Muscle of arm (tissue), 12 donors: ENCODE results near the gene RRAGB. TPM values are rescaled to one million over a fixed set of nuclear protein-coding genes. Genes with fewer than 3 reads are reported as not detected.
"Not testable (repeated sequence)": the region's sequence is repeated elsewhere in the genome, so short reads cannot be mapped to it uniquely, and the experiment has no call there.

Experiments
- DNase-seq: peaks from one replicate; pipeline ENCODE4 v3.0.0-alpha.2; 2013
- polyA plus RNA-seq, 12 donors: library from polyadenylated mRNA; unstranded; fragments of 120-200 nt; gene quantifications; one replicate each; pipeline ENCODE4 v1.2.1, GENCODE V29; 2013; ENCODE audit not compliant: insufficient read length in 12 of 12

Gene RRAGB
- polyA plus RNA-seq, 12 donors: 8.2 to 25.2 (median 19.9) TPM; not detected in 1

DNA sequence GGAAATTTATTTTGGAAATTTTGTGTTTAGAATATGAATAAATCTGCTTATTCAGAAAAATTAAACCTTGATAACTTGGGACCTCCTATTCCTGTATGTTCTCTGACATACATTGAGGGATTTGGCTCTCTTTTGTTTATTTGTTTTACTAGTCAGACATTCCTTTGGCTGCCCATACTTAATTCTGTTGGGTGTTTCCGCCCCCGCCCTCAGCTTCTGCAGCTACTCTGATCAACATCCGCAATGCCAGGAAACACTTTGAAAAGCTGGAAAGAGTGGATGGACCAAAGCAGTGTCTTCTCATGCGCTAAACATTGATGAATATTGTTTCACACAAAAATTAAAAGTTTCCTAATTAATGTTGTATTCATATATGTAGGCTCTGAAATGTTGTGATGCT lies 40.5 kb downstream of the RRAGB start:
- DNase-seq: no peak

DNA sequence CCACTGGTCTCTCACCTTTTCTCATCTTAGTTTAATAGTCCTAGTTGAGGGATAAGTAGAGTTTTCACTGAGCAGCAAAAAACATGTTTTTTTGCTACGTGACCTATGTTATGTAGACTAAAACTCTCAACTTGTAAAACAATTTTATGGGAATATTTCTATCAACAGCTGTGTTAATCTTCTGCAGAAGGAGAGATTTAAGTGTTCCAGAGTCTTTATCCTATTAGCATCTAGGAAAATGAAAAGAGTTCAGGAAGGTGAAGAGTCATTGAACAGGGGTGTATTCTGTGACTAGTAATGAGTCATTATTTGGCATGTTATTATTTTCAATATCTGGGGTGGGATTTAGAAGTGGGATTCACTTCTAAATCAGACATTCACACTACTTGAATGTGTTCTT lies 41.9 kb downstream of the RRAGB start:
- no peak for DNase-seq

- no peak for DNase-seq
These were observed 49.6 kb downstream of the RRAGB start for GRCh38 chrX:55767100-55767499.

DNA sequence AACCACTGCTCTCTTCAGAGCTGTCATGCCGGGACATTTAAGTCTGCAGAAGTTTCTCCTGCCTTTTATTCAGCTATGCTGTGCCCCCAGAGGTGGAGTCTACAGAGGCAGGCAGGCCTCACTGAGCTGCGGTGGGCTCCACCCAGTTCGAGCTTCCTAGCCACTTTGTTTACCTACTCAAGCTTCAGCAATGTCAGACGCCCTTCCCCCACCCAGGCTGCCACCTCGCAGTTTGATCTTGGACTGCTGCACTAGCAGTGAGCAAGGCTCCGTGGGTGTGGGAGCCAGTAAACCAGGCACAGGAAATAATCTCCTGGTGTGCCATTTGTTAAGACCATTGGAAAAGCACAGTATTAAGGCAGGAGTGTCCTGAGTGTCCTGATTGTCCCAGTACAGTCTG lies 56.9 kb downstream of the RRAGB start:
- DNase-seq: not testable (repeated sequence)

- no peak for DNase-seq
These were observed 60.0 kb downstream of the RRAGB start for GRCh38 chrX:55777596-55777995.

DNA sequence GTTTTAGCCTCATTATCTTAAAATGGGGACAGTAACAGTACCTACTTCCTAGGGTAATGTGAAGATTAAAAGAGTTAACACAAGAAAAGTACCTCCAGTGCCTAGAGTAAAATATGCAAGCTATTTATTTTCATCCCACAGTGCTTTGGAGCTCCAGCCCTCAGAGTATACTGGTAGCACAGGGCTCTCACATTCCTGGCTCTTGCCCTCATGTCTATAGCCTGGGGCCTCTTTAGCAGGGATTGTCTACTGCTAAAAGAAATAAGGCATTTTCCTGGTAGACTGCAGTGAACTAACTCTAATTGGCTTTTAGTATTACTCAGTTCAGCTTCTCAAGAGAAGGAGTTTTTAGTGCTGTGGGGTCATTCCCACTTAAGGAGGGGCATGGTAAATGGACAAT lies 60.8 kb downstream of the RRAGB start:
- DNase-seq: no peak

GRCh38 chrX:55783723-55784122 lies 66.2 kb downstream of the RRAGB start:
- DNase-seq: no peak

- no peak for DNase-seq
These were observed 69.5 kb downstream of the RRAGB start for GRCh38 chrX:55787063-55787462.

DNA sequence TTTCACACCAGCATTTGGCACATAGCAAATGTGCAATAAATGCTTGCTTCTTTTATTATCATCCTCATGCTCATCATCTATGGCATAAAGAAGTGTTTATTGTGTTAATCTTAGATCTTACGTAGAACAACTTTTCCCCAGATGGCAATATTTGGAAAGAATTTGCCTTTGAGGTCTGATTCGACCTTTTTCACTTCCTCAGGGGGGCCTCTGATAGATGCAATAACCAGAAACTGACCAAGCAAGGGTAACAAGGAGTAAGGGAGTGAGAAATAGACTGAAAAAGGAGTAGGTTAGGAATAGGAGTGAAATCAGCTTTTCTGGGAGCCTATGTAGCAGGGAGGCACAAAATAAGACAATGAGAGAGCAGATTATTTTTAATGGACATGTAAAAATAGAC lies 70.2 kb downstream of the RRAGB start:
- no peak for DNase-seq

DNA sequence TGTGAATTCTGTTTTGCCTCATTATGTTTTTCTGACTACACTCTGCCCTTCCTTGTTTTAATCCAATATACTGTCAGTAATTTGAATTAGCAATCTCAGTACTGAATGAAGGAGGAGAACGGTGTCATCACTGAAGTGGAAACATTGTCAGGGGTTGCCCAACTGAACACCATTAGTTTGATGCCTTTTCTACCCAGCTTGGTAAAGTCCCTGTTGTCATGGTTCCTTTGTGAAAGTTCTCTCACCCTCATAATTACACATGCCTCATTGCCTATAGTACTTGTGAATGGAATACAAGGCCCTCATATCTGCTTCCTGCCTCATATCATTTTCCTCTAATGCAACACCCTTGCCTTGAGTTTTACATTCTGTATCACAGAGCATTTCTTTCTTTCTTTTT lies 76.9 kb downstream of the RRAGB start:
- no peak for DNase-seq

GRCh38 chrX:55796496-55796895 lies 78.9 kb downstream of the RRAGB start:
- DNase-seq: no peak

- no peak for DNase-seq
These were observed 84.3 kb downstream of the RRAGB start for GRCh38 chrX:55801811-55802210.

Other genes with a start within 250 kb of the RRAGB start
- gene USP51, start 227.9 kb upstream of the RRAGB start, polyA plus RNA-seq: 1 to 10 TPM in 11 of 12 donors, not detected in 1; 3.4 to 7.7 (median 4.0) TPM
- gene FOXR2, start 94.3 kb upstream of the RRAGB start, polyA plus RNA-seq: not detected